Measurements from ENCODE around the gene VN1R5. TPM values are rescaled to one million over a fixed set of nuclear protein-coding genes. Genes with fewer than 3 reads are reported as not detected.

The VN1R5 gene
- total and polyA plus RNA-seq, 9 of the 15 experiments (the other 6 are each of a cell fraction or from before 2014, with no cell fraction given), result not detected

- Histone ChIP-seq H3K36me3 (ENCODE audit: control insufficient read depth, insufficient read depth, low read length) (peaks cover 57% of the 10 kb centered on the region; the same call in 2 of the 3 replicates), H3K4me2 (ENCODE audit: insufficient read depth, low read length) (no peak overlapping the region), H3K4me3 (no peak overlapping the region), H3K9me1 (ENCODE audit: control insufficient read depth, insufficient read depth, low read length) (no peaks in the 10 kb centered on the region), H3K9me3 (replicated peaks; ENCODE audit: control insufficient read depth, insufficient read depth, low read depth, low read length) (no peaks in the 10 kb centered on the region), H3K9ac (ENCODE audit: insufficient read depth in 1 of 2, low read depth in 2 of 2, low read length in 2 of 2) (no peak overlapping the region), H3K4me1 (replicated peaks in 1 of 2; ENCODE audit: control insufficient read depth in 2 of 2, insufficient read depth in 2 of 2, low read length in 2 of 2) (peaks cover 16 to 26% of the 10 kb centered on the region in 2 experiments), H4K20me1 (replicated peaks; ENCODE audit: control insufficient read depth, insufficient read depth, low read length) (no peaks in the 10 kb centered on the region), H3K27ac (ENCODE audit: extremely low read depth, low read depth, low read length) (no peak overlapping the region), H3K79me2 (ENCODE audit: control insufficient read depth, insufficient read depth, low read length) (no peaks in the 10 kb centered on the region), H2AFZ (ENCODE audit: low read depth, low read length) (no peak overlapping the region), H3K27me3 (ENCODE audit: control insufficient read depth in 2 of 2, insufficient read depth in 2 of 2, low read length in 2 of 2) (no peaks in the 10 kb centered on the region)
- intact Hi-C loops (cut with micrococcal nuclease), result no loop called here
- DNase-seq (ENCODE audit: extremely low read depth in 1 of 4, low spot score in 3 of 4), result no peak
- TF ChIP-seq STAG1 (CRISPR knock-in tag; IDR thresholded peaks at IDR 0.05; ENCODE audit: borderline replicate concordance), result no peak
- in situ Hi-C loops (cut with MboI), result no loop called here
- TSS peak; percentile 33 for BruUV-seq (replicated peaks)
- CTCF ChIA-PET (ENCODE audit: low intra/inter-chr PET ratio), result no interaction called here
- no peak for FAIRE-seq
- POLR2A ChIA-PET, result interaction anchor here (1.0 kb wide), 1 partner anchor 28 kb away, joined by 4 read pairs; no protein-coding TSS in a partner anchor
- no peak for ATAC-seq
- 88% methylated on average over 4 of the region's 4 CpGs for WGBS (ENCODE audit: insufficient coverage, low coverage, missing lambda C conversion rate)
These were observed 42.8 kb downstream of the VN1R5 start for GRCh38 chr1:247298701-247299100.

- Histone ChIP-seq H3K4me1 (replicated peaks in 1 of 2; ENCODE audit: control insufficient read depth in 2 of 2, insufficient read depth in 2 of 2, low read length in 2 of 2) (peaks cover 16 to 26% of the 10 kb centered on the region in 2 experiments), H3K9me1 (ENCODE audit: control insufficient read depth, insufficient read depth, low read length) (no peaks in the 10 kb centered on the region), H3K36me3 (ENCODE audit: control insufficient read depth, insufficient read depth, low read length) (peaks cover 67% of the 10 kb centered on the region; the same call in 2 of the 3 replicates), H3K27me3 (ENCODE audit: control insufficient read depth in 2 of 2, insufficient read depth in 2 of 2, low read length in 2 of 2) (no peaks in the 10 kb centered on the region), H3K9ac (ENCODE audit: insufficient read depth in 1 of 2, low read depth in 2 of 2, low read length in 2 of 2) (no peak overlapping the region), H2AFZ (ENCODE audit: low read depth, low read length) (no peak overlapping the region), H3K27ac (ENCODE audit: extremely low read depth, low read depth, low read length) (no peak overlapping the region), H3K9me3 (replicated peaks; ENCODE audit: control insufficient read depth, insufficient read depth, low read depth, low read length) (no peaks in the 10 kb centered on the region), H3K79me2 (ENCODE audit: control insufficient read depth, insufficient read depth, low read length) (no peaks in the 10 kb centered on the region), H4K20me1 (replicated peaks; ENCODE audit: control insufficient read depth, insufficient read depth, low read length) (no peaks in the 10 kb centered on the region), H3K4me2 (ENCODE audit: insufficient read depth, low read length) (no peak overlapping the region), H3K4me3 (no peak overlapping the region)
- CTCF ChIA-PET (ENCODE audit: low intra/inter-chr PET ratio), result no interaction called here
- no peak for ATAC-seq
- in situ Hi-C loops (cut with MboI) (no loop called here), intact Hi-C loops (cut with micrococcal nuclease) (no loop called here)
- POLR2A ChIA-PET, result interaction anchor here (0.6 to 1.8 kb wide), 4 partner anchors 9 to 73 kb away, joined by 3 to 5 read pairs (median 4); no protein-coding TSS in a partner anchor
- 90% methylated on average over 12 of the region's 12 CpGs for WGBS (ENCODE audit: insufficient coverage, low coverage, missing lambda C conversion rate)
- no peak for FAIRE-seq
- BruUV-seq (replicated peaks), result no TSS peak
- no peak for DNase-seq (ENCODE audit: extremely low read depth in 1 of 4, low spot score in 3 of 4)
- no peak for TF ChIP-seq ARID4B (CRISPR knock-in tag; IDR thresholded peaks at IDR 0.05)
- no peak for TF ChIP-seq GTF2E2 (tag; IDR thresholded peaks at IDR 0.05)
- TF ChIP-seq MIER1 (IDR thresholded peaks at IDR 0.05; ENCODE audit: low read depth), result no peak
- no peak for TF ChIP-seq C11orf30 (IDR thresholded peaks at IDR 0.05; ENCODE audit: low read depth)
- TF ChIP-seq WHSC1 (IDR thresholded peaks at IDR 0.05; ENCODE audit: low read length), result no peak
- no peak for TF ChIP-seq CEBPZ (IDR thresholded peaks at IDR 0.05; ENCODE audit: borderline replicate concordance, low read depth, low read length)
These were observed 44.0 kb downstream of the VN1R5 start for GRCh38 chr1:247299723-247300381.

Measured in K562 (cell line).